Peyer's patch (tissue), 4 donors: ENCODE data around the gene KCNJ13. TPM values are rescaled to one million over a fixed set of nuclear protein-coding genes. Genes with fewer than 3 reads are reported as not detected.

ENCODE experiments used
- DNase-seq, 3 donors: peaks; one replicate each; pipeline ENCODE4 v3.0.0-alpha.2; 2017 to 2019
- H3K27ac ChIP-seq, 4 donors: fragments of 200-600 bp; sonication (generic); one replicate each; pipeline ENCODE4 v1.5.1; 2016 to 2019
- H3K27me3 ChIP-seq, 2 donors: fragments of 200-600 bp; sonication (generic); one replicate each; pipeline ENCODE4 v1.5.1; 2019
- H3K36me3 ChIP-seq, 3 donors: fragments of 200-600 bp; sonication (generic); one replicate each; pipeline ENCODE4 v1.5.1; 2016 to 2019
- H3K4me1 ChIP-seq, 4 donors: fragments of 200-600 bp; sonication (generic); one replicate each; pipeline ENCODE4 v1.5.1; 2016 to 2019
- H3K4me3 ChIP-seq, 4 donors: fragments of 200-600 bp; sonication (generic); 1 replicate in 3 of 4; 2 replicates in 1 of 4; pipeline ENCODE4 v1.5.1; 2016 to 2019; ENCODE audit warnings: mild to moderate bottlenecking in 1 of 4
- H3K9me3 ChIP-seq, 4 donors: fragments of 200-600 bp; sonication (generic); one replicate each; pipeline ENCODE4 v1.5.1; 2016 to 2019; ENCODE audit warnings: mild to moderate bottlenecking in 1 of 4
- POLR2A ChIP-seq, 2 donors: fragments of 450-650 bp; IDR thresholded peaks; one replicate each; pipeline ENCODE4 v1.5.1; 2017; ENCODE audit warnings: antibody characterized with exemption in 2 of 2, mild to moderate bottlenecking in 2 of 2, moderate library complexity in 2 of 2
- total RNA-seq, 4 donors: library from RNA; depleted of rRNA; stranded (reverse); fragments of >200 nt; gene quantifications; one replicate each; pipeline ENCODE4 v1.1.0, GENCODE V29; 2016
- TF ChIP-seq, protein P1 (sequence below), 6 experiments: fragments of 450-650 bp in 4 of 6; fragments of 200-600 bp in 2 of 6; sonication (generic) in 1 of 6; IDR thresholded peaks; one replicate each; pipeline ENCODE4 v1.5.1; 2017 to 2019; ENCODE audit warnings: antibody characterized with exemption in 6 of 6, mild to moderate bottlenecking in 3 of 6, moderate library complexity in 1 of 6

The KCNJ13 gene
- total RNA-seq, 4 donors from 2014 or later, result 21.5 to 390 (median 155) TPM

- Histone ChIP-seq H3K36me3 (peaks cover 0 to 8% (median 0%) of the 10 kb centered on the region in 3 donors), H3K27ac (no peak overlapping the region), H3K4me1 (peaks cover 0 to 7% (median 0%) of the 10 kb centered on the region in 4 donors), H3K27me3 (no peaks in the 10 kb centered on the region), H3K4me3 (no peak overlapping the region), H3K9me3 (no peaks in the 10 kb centered on the region)
- no peak for TF ChIP-seq POLR2A (IDR thresholded peaks at IDR 0.05)
- TF ChIP-seq, protein P1, sequence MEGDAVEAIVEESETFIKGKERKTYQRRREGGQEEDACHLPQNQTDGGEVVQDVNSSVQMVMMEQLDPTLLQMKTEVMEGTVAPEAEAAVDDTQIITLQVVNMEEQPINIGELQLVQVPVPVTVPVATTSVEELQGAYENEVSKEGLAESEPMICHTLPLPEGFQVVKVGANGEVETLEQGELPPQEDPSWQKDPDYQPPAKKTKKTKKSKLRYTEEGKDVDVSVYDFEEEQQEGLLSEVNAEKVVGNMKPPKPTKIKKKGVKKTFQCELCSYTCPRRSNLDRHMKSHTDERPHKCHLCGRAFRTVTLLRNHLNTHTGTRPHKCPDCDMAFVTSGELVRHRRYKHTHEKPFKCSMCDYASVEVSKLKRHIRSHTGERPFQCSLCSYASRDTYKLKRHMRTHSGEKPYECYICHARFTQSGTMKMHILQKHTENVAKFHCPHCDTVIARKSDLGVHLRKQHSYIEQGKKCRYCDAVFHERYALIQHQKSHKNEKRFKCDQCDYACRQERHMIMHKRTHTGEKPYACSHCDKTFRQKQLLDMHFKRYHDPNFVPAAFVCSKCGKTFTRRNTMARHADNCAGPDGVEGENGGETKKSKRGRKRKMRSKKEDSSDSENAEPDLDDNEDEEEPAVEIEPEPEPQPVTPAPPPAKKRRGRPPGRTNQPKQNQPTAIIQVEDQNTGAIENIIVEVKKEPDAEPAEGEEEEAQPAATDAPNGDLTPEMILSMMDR (IDR thresholded peaks at IDR 0.05), result no peak
- DNase-seq, result no peak
Measured at GRCh38 chr2:232771870-232772269, 4.5 kb downstream of the KCNJ13 start.

GRCh38 chr2:232770207-232770606 is 6.2 kb downstream of the KCNJ13 start:
- TF ChIP-seq, protein P1 (IDR thresholded peaks at IDR 0.05), result no peak
- TF ChIP-seq POLR2A (IDR thresholded peaks at IDR 0.05), result no peak
- no peak for DNase-seq
- Histone ChIP-seq H3K4me3 (no peak overlapping the region), H3K27me3 (no peaks in the 10 kb centered on the region), H3K27ac (no peak overlapping the region), H3K4me1 (peaks cover 0 to 7% (median 0%) of the 10 kb centered on the region in 4 donors), H3K9me3 (no peaks in the 10 kb centered on the region), H3K36me3 (peaks cover 0 to 22% (median 0%) of the 10 kb centered on the region in 3 donors)

DNA sequence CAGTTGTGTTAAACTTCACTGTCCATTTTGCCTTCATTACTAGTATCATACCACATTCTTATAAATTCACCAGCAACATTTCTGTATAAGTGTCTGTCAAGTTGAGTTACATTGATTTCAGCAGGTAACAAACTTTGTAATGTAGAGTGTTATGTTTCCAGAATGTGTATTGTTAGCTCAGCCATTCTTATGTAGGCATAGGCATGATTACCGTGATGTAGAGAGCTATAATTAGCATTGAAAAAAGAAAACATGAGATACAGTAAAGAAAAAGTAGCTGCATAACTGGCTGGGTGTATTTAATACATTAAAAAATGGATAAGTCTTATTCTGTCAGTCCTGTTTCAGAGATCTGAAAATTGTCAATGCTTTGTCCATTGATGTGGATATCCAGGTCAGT is 8.5 kb downstream of the KCNJ13 start:
- H3K9me3 ChIP-seq, result no peaks in the 10 kb centered on the region
- no peak overlapping the region for H3K27ac ChIP-seq
- DNase-seq, result no peak
- H3K4me3 ChIP-seq, result no peak overlapping the region
- H3K4me1 ChIP-seq, result peaks cover 0 to 7% (median 0%) of the 10 kb centered on the region in 4 donors
- H3K36me3 ChIP-seq, result peaks cover 0 to 40% (median 0%) of the 10 kb centered on the region in 3 donors
- TF ChIP-seq POLR2A (IDR thresholded peaks at IDR 0.05), result no peak
- TF ChIP-seq, protein P1 (IDR thresholded peaks at IDR 0.05), result no peak
- no peaks in the 10 kb centered on the region for H3K27me3 ChIP-seq

DNA sequence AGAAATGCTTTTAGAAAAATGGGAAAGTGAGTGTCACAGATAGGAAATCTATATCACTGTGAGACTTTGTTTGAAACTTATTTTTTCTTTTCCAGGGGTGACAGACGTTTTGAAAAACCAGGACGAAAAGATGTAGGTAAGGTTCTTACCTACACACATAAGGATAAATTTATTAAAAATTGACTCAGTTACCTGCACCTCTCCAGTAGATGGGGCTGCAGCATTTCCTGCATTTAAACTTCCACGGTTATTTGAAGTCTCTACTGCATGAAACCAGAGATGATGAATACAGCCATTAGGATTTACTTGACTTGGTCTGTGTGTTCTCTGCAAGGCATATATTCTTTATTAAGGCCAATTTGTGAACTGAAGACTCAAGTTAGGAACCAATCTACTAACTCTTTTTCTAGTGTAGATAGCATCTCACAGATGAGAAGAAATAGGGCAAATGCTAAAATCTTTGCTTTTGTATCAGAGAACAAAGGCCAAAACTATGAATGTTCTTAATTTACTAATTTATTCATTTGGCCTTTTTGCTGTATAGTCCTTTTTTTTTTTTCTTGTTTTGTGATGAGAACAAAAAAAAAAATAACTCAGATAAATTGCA is 15.0 kb downstream of the KCNJ13 start:
- TF ChIP-seq POLR2A (IDR thresholded peaks at IDR 0.05), result no peak
- TF ChIP-seq, protein P1 (IDR thresholded peaks at IDR 0.05), result peak in 4 of 6 experiments; percentile 48 to 78 (median 72)
- Histone ChIP-seq H3K4me1 (no peaks in the 10 kb centered on the region), H3K27me3 (no peaks in the 10 kb centered on the region), H3K36me3 (peaks cover 0 to 67% (median 0%) of the 10 kb centered on the region in 3 donors), H3K4me3 (no peak overlapping the region), H3K27ac (no peak overlapping the region), H3K9me3 (no peaks in the 10 kb centered on the region)
- peak in 1 of 3 donors; percentile 60 for DNase-seq

- no peak overlapping the region for H3K27ac ChIP-seq
- no peaks in the 10 kb centered on the region for H3K9me3 ChIP-seq
- no peaks in the 10 kb centered on the region for H3K27me3 ChIP-seq
- peaks cover 0 to 44% (median 0%) of the 10 kb centered on the region in 3 donors for H3K36me3 ChIP-seq
- no peak overlapping the region for H3K4me3 ChIP-seq
- H3K4me1 ChIP-seq, result no peaks in the 10 kb centered on the region
- TF ChIP-seq POLR2A (IDR thresholded peaks at IDR 0.05), result no peak
- TF ChIP-seq, protein P1 (IDR thresholded peaks at IDR 0.05), result no peak
- no peak for DNase-seq
Measured at GRCh38 chr2:232757905-232758304, 18.5 kb downstream of the KCNJ13 start.
